Fibroblast of the conjunctiva (primary cell): ENCODE results near the gene GIMAP2.
"Not testable (repeated sequence)": the region's sequence is repeated elsewhere in the genome, so short reads cannot be mapped to it uniquely, and the experiment has no call there.

Source experiments
- DNase-seq: peaks from one replicate; pipeline ENCODE4 v3.0.0-alpha.2; 2010; ENCODE audit warnings: low read depth

GIMAP2 gene

DNA sequence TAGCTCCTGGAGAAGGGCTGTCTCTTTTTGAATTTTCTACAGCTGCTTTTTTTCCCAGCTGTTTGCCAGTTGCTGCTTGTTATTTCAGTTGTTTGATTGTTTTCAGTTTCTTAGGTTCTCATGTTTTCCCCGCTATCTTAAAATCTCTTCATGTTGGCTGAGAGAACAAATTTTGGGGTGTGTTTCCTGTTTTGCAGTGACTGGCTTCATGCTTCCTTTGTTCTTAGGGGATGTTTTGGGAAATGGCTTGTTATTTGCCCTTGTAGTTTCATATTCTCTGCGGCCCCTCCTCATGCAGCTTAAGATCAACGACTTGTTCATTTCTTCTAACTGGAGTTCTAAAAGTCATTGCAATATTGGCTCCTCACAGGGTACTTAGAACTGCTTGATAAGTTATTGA lies 8.7 kb upstream of the GIMAP2 start:
- DNase-seq: not testable (repeated sequence)

DNA sequence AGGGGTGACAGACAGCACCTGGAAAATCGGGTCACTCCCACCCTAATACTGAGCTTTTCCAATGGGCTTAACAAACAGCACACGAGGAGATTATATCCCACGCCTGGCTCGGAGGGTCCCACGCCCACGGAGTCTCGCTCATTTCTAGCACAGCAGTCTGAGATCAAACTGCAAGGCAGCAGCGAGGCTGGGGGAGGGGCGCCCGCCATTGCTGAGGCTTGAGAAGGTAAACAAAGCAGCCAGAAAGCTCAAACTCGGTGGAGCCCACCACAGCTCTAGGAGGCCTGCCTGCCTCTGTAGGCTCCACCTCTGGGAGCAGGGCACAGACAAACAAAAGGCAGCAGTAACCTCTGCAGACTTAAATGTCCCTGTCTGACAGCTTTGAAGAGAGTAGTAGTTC lies 6.9 kb upstream of the GIMAP2 start:
- not testable (repeated sequence) for DNase-seq

DNA sequence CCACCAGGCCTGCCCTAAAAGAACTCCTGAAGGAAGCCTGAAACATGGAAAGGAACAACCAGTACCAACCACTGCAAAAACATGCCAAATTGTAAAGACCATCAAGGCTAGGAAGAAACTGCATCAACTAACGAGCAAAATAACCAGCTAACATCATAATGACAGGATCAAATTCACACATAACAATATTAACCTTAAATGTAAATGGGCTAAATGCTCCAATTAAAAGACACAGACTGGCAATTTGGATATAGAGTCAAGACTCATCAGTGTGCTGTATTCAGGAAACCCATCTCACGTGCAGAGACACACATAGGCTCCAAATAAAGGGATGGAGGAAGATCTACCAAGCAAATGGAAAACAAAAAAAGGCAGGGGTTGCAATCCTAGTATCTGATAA lies 5.1 kb upstream of the GIMAP2 start:
- not testable (repeated sequence) for DNase-seq

DNA sequence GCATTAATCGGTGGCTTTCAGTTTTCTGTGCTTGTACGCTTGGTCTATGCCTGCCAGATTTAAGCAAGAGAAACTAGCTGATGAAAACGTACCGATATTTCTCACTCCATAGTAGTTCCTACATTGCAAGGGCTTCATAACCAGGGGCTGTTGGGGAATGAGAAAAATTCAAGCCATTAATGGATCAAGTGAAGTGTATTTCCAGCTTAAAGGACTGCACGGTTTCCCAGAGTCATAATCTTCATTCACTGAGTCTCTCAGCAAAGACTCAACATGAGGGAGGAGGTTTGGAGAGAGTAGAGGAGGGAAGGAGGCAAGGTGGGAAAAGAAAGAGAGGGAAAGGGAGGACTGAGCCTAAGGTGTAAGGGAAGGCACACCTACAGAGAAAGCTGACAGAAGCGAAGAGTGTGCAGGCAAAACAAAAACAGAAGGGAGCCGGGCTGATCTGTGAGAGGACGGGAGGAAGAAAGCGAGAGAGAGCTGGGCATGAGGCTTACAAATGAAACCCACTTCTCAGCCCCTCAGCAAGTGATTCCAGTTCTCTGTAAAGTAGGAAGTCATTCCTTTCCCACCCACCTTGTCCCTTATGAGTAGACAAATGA lies 625 bp downstream of the GIMAP2 start:
- no peak for DNase-seq

DNA sequence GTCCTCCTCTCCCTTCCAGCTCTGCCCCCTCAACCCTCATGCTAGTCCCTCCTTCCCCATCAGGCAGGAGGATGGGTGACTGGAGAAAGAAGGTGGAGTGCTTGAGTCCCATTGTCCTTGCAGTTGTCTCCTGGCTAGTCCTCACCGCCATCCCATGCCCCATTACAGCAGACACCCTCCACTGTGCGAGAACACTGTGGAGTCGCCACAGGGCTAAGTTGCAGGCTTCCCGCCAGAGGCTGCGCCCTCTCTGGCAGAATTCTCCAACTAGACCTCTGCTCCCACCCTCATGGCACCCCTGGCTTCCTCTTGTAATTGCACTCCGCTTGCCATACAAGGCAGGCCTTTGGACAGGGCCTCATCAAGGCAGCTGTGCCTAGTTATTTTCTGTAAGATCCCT lies 3.1 kb downstream of the GIMAP2 start:
- no peak for DNase-seq

DNA sequence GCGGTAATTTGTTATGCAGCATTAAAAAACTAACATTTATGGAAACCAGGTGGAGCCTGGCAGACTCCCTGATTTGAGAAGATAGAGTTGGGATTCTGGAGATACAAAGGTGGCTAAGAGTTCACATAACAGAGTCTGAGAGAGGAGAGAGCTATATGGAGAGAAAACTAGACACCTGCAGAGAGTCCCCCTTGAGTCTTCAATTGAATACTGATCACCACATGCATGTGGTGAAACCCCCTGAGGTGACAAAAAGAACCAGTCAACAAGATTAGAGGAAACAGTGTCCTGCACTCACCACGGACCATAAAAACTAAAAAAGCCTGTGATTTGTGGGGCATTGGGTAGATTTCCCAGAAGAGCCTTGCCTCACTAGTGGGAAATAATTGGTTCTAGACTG lies 10.1 kb downstream of the GIMAP2 start:
- no peak for DNase-seq

DNA sequence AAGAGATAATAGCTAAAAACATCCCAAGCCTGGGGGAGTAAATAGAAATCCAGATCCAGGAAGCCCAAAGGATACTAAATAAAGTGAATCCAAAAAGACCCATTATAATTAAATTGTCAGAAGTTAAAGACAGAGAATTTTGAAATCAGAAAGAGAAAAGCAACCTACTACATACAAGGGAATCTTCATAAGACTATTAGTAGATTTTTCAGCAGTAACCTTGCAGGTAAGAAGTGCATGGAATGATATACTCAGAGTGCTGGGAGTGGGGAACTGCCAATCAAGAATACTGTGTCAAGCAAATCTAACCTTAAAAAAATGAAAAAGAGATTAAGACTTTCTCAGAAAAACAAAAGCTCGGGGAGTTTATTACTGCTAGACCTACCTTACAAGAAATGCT lies 17.7 kb downstream of the GIMAP2 start:
- DNase-seq: no peak

DNA sequence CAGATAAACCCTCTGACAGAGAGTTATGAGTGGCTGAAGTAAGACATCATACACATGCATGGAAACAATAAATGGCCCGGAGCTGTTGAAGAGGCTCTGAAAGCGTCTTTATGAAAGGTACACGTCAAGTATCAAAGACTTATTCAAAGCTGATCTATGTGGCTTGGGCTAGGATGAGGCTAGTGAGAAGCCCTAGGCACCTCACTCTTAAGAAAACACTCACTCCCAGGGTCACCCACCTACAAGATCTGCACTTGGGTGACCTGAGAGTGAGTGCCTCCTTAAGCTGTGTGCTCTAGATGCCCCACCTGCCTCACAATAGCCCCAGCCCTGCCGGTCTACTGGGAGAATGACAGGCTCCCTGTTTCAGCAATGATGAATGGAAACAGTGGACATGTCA lies 29.8 kb downstream of the GIMAP2 start:
- no peak for DNase-seq

DNA sequence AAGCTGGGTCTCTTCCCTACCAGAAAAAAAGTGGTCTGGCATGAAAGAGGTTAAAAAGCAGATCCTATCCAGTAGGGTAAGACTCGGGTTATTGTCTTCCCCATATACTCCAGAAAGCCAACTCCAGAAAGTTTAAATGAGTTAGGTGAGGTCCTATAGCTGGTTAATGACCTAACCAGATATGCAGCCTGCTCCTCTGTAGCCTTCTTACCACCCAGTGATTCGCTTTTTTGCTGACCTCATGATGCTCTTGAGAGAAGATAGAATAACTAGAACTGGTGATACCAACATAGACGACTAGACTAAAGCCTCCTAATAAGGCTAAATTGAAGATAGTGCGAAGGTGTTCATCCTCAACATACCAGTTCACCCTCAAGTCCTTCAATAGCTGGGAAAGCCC lies 30.2 kb downstream of the GIMAP2 start:
- no peak for DNase-seq

DNA sequence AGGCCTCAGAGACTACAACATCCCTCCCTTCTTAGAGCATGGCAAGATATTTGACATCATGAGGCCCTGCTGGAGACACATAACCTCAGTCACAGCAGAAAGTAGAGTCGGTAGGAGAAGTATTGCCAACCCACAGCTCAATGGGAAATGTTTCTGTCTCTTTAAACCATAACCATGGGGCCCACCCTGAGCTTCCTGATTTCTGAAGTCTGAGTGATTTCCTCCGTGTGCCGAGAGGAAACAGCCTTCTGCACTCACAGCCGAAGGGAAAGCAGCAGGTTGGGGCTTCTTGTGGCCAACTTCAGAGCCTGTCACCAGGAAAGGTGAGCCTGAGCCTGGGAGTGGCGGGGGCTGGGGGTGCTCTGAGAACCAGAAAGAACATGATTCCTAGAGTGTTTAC lies 30.9 kb downstream of the GIMAP2 start, which contains the start of gene GIMAP1:
GIMAP1 (plus strand) TSS at position 246 of the 400 bp plus-strand sequence. CDS start 2,435 bp downstream, outside the sequence.
- no peak for DNase-seq

DNA sequence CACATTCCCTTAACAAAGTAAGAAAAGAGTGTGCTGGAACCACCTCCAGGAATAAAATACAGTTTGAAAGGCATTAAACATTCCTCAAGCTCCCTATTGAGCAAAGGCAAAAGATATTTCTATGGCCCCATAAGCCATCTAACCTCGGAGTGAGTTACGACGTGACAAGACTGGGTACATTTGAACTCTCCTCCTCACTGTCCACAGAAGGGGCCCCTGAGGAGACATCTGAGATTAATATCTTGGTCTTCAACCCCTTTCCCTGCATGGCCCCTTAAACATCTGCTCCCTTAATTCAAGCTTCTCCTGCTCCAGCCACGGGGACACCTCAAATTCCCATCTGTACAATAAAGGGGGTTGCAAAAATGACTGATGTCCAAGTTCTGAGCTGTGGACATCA lies 31.4 kb downstream of the GIMAP2 start:
- no peak for DNase-seq

DNA sequence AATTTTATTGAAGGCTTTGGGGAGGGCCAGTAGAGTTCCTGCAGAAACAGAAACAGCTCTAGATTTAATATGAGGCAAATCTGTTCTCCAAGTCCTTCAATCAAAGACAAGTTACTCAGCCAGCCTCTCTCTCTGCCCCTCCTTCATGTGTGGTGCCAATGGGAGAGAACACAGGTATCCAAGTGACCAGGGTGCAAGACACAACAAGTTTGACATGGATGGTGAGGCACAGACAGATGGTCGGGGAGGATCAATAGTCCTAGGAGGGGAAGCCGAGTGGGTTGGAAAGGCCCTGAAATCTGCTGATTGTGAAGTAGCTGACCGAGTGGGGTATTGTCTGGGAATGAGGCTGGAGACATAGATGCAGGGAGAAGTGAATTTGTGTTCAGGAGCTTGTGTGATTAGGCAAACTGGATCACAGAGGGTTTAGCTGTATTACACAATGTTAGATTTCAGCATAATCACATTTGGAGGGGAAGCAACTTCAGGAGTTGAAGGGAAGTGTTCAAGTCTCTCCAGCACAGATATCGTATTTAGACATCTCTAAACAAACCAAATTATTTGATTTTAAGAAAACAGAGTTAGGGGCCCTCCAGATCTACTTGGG lies 32.4 kb downstream of the GIMAP2 start:
- no peak for DNase-seq

DNA sequence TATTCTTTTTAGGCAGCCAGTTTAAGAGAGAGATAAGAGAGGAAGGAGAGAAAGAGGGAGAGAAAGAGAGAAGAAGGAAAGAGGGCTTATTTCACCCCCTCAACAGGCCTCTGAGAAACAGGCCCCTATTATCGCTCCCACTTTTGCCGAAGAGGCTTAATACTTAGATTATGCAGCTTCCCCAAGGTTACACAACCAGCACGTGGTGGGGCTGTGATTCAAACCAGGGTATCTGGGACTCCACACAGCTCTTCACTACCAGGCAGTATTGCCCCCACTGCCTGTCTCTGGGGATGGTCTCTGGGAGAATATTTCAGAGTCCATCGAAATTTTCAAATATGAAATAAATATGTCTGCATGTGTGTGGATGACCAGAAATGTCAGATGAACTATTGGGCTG lies 33.9 kb downstream of the GIMAP2 start:
- DNase-seq: no peak

DNA sequence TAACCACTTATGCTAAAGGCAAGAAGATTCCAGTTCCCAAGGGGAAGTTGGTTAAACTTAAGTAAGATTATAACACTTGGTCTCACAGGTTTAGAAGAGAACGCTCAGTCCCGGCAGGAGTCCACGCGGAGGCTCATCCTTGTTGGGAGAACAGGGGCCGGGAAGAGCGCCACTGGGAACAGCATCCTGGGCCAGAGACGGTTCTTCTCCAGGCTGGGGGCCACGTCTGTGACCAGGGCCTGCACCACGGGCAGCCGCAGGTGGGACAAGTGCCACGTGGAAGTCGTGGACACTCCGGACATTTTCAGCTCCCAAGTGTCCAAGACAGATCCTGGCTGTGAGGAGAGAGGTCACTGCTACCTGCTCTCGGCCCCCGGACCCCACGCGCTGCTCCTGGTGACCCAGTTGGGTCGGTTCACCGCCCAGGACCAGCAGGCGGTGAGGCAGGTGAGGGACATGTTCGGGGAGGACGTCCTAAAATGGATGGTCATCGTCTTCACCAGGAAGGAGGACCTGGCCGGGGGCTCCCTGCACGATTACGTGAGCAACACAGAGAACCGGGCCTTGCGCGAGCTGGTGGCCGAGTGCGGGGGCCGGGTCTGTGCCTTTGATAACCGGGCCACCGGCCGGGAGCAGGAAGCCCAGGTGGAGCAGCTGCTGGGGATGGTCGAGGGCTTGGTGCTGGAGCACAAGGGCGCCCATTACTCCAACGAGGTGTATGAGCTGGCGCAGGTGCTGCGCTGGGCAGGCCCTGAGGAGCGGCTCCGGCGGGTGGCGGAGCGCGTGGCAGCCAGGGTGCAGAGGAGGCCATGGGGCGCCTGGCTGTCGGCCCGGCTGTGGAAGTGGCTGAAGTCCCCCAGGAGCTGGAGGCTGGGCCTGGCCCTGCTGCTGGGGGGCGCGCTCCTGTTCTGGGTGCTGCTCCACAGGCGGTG lies 34.7 kb downstream of the GIMAP2 start:
- no peak for DNase-seq

DNA sequence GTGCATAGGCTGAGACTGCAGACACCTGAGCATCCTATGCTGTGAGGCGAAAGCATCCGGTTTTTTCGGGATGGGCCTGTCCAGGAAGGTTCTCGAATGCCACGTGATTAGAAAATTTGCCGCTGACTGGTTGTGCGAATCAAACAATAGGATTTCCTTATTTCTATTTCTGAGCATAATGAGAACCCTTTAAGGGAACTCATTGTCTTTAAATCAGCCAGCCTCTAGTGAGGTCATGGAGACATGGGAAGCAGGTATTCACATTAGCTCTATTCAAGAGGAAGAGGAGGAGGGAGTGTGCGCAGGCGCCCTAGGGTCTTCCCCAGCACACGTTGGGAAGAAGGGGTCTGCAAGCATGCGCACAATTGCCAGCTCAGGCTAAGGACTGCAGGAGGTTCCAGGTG lies 36.5 kb downstream of the GIMAP2 start:
- no peak for DNase-seq

DNA sequence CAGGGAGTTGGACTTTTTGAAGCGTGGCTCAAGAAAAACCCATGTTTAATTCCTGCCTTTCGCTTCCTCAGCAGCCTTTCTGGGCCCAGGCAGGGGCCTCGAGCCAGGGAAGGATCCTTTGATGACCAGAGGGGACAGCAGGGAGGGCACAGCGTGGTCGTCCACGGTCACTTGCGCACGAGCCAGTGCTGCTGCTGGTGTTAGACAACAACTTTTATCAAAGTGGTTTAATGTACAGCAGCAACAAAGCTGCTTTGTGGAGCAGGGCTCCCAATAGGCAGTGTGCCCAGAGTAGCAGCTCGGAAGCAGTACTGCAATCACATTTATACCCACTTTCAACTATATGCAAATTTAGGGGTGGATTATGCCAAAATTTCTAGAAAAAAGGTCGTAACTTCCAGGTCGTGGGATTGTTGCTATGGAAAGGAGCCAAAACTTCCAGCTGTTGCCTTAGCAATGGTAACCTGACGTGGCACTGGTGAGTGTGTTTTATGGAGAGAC lies 37.0 kb downstream of the GIMAP2 start:
- no peak for DNase-seq

DNA sequence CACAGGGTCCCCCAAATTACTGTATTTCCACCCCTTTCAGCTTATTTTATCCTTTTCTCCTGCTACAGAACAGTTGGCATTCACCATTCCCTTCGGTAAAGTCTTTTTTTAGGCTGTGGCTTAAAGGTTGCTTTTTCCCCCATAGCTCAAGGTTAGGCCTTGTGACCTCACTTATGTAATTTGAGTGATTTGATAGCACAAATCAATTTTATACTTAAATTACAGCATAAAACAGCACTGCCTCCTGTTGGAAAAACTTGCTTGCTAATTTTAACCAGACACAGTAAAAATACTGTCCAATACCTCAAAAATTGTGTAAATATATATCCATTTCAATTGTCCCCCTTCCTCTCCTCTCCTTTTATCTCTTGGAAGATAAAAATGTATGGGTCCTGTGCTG lies 38.0 kb downstream of the GIMAP2 start:
- DNase-seq: no peak

DNA sequence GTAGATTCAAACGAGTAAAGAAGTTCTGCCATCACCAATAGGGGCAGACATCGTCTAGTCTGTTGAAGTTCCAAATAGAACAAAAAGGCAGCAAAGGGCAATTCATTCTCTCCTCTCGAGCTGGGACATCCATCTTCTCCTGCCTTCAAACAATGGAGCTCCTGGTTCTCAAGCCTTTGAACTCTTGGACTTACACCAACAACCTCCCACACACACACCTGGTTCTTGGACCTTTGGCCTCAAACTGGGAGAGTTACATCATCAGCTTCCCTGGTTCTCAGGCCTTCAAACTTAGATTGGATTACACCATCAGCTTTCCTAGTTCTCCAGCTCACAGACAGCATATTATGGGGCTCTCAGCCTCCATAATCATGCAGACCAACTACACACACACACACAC lies 41.9 kb downstream of the GIMAP2 start:
- no peak for DNase-seq

DNA sequence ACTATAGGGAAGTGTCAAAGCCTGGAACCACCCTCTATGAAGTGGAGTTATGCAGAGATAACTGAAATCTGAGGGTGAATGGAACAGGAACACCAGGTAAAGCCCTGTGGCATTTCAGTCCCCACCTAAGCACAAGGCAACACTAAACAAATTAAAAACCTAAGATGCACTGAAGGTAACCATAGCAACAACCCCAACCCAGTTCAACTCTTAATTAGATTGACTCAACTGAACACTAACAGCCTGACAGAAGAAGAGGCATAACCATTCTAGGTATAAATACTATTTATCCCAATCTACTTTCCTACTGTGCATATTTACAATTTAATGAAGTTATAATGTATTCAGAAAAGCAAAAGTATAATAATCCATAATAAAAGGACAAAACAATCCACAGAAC lies 42.5 kb downstream of the GIMAP2 start:
- no peak for DNase-seq

DNA sequence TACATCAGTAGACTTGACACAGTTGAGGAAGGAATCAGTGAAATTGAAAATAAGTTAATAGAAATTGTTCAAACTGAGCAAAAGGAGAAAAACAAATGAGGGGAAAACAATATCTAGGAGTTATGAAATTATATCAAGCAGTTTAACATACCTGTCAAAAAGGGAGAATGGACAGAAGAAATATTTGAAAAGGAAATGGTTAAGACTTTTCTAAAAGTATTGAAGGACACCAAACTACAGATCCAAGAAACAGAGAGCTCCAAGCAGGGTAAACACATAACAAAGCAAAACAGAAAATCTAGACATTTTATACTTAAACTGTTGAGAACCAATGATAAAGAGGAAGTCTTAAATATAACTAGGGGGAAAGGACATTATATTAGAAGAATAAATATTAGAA lies 43.1 kb downstream of the GIMAP2 start:
- no peak for DNase-seq

DNA sequence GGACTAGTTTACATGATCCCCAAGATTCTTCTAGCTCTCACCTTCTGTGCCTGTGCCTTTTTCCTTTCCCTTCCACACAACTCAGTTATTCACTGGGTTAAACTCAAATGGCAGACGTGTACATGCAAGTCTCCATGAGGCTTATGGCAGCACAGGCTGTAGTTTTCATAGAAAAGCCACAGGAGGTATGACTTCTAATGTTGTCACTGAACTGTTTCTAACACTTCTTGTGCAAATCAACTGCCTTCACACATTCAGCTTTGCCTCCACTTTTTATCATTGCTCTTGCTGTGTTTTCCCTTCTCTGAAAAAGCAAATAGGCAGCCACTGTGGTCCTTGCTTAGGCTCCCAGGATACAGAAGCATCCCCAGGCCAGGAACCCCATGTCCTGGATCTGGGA lies 46.4 kb downstream of the GIMAP2 start:
- DNase-seq: no peak

DNA sequence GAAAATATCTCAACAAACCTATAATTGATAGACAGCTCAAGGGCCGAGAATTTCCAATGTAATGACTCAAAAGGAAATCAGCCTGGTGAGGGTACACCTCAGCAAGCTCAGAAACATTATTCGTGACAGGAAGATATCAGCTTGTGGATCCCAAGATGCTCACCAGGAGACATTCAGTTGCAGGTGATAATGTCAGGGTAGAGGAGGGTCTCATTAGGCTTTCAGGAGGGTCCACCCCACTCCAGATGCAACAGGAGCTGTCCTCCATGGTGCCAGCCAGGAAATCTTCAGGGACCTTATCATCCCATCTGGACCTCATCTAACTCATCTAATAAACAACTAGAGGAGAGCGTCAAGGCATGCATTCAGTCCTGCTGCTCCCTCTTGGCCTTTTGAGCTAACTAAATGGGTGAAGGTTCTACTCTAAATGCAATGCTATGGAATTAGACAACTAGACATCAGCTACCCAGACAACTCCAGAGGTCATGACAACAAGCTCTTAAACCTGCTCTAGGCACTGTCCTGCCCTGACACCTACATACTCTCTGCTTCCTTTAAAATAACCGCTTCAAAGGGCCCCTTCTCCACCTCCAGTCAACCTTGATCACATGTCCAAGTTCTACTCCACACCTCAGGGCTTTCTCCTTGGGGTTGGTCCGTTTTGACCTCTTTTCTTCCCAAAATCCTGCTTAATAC lies 47.4 kb downstream of the GIMAP2 start:
- no peak for DNase-seq
